CD4-positive, CD25-positive, alpha-beta regulatory T cell (primary cell): ENCODE measurements around the gene PRKAR2A. TPM values are rescaled to one million over a fixed set of nuclear protein-coding genes. Genes with fewer than 3 reads are reported as not detected.
"Not testable (repeated sequence)": the region's sequence is repeated elsewhere in the genome, so short reads cannot be mapped to it uniquely, and the experiment has no call there.

Experiments used
- ATAC-seq, 2 donors: fragments of 150-1000 bp; cut with Tn5 transposase; one replicate each; pipeline ENCODE4 v1.10.0; 2021; ENCODE audit warnings: low read depth in 2 of 2, moderate number of reproducible peaks in 2 of 2, moderate library complexity in 1 of 2
- DNase-seq, 3 donors: peaks; one replicate each; pipeline versions ENCODE4 v3.0.0 to v3.0.0-alpha.2; 2012 to 2022; ENCODE audit warnings: mixed read lengths in 1 of 3
- H3K27ac ChIP-seq: one replicate; pipeline ENCODE4 v1.7.0; 2013; ENCODE audit warnings: mild to moderate bottlenecking, low read length; ENCODE audit not compliant: insufficient read depth, poor library complexity, severe bottlenecking
- H3K27me3 ChIP-seq: one replicate; pipeline ENCODE4 v1.7.0; 2013; ENCODE audit warnings: low read length; ENCODE audit not compliant: control insufficient read depth, insufficient read depth
- H3K36me3 ChIP-seq: one replicate; pipeline ENCODE4 v1.7.0; 2013; ENCODE audit warnings: mild to moderate bottlenecking, low read length, moderate library complexity; ENCODE audit not compliant: control insufficient read depth, insufficient read depth
- H3K4me1 ChIP-seq: 2 replicates; pipeline ENCODE4 v1.7.0; 2013; ENCODE audit warnings: mild to moderate bottlenecking, low read length; ENCODE audit not compliant: insufficient read depth, control insufficient read depth, poor library complexity, severe bottlenecking
- H3K4me3 ChIP-seq: one replicate; pipeline ENCODE4 v1.7.0; 2013; ENCODE audit warnings: low read depth, mild to moderate bottlenecking, low read length, moderate library complexity
- H3K9me3 ChIP-seq, 2 experiments: 1 replicate in 1 of 2; 2 replicates in 1 of 2; pipeline ENCODE4 v1.7.0; 2013; ENCODE audit warnings: low read length in 2 of 2, mild to moderate bottlenecking in 1 of 2, moderate library complexity in 1 of 2; ENCODE audit not compliant: control insufficient read depth in 2 of 2
- H3K27ac Mint-ChIP-seq, 3 donors: one replicate each; pipeline ENCODE4 v1.8.0; 2020 to 2022; ENCODE audit warnings: mild to moderate bottlenecking in 3 of 3, mixed read lengths in 3 of 3, moderate library complexity in 2 of 3
- H3K27me3 Mint-ChIP-seq: one replicate; pipeline ENCODE4 v1.8.0; 2022; ENCODE audit warnings: mild to moderate bottlenecking, mixed read lengths
- H3K36me3 Mint-ChIP-seq: one replicate; pipeline ENCODE4 v1.8.0; 2020; ENCODE audit warnings: mixed read lengths
- H3K4me1 Mint-ChIP-seq, 4 donors: one replicate each; pipeline ENCODE4 v1.8.0; 2020 to 2022; ENCODE audit warnings: mixed read lengths in 4 of 4, mild to moderate bottlenecking in 1 of 4
- H3K4me3 Mint-ChIP-seq, 4 donors: one replicate each; pipeline ENCODE4 v1.8.0; 2020 to 2022; ENCODE audit warnings: mild to moderate bottlenecking in 4 of 4, mixed read lengths in 4 of 4, moderate library complexity in 3 of 4
- H3K9me3 Mint-ChIP-seq, 7 donors: one replicate each; pipeline ENCODE4 v1.8.0; 2020 to 2022; ENCODE audit warnings: mixed read lengths in 7 of 7, mild to moderate bottlenecking in 3 of 7, moderate library complexity in 2 of 7
- polyA plus RNA-seq, 4 donors: library from polyadenylated mRNA; unstranded; fragments of 300-500 nt; fragmentation: Illumina TruSeq; gene quantifications; one replicate each; pipeline ENCODE4 v1.2.3, GENCODE V29; 2021
- total RNA-seq: library from RNA; stranded (reverse); gene quantifications from one replicate; pipeline ENCODE4 v1.2.3, GENCODE V29; 2022

The PRKAR2A gene
- total and polyA plus RNA-seq, 5 donors from 2014 or later: 13.4 to 29.3 (median 14.3) TPM

GRCh38 chr3:48793484-48793883 is 54.2 kb downstream of the PRKAR2A start:
- H3K4me3 ChIP-seq, H3K27me3 ChIP-seq, H3K27ac ChIP-seq, H3K4me1 ChIP-seq, H3K9me3 Mint-ChIP-seq, H3K4me3 Mint-ChIP-seq, H3K36me3 ChIP-seq, H3K27me3 Mint-ChIP-seq, H3K9me3 ChIP-seq, ATAC-seq, DNase-seq: not testable (repeated sequence)
- H3K4me1 Mint-ChIP-seq: peaks cover 6 to 26% (median 14%) of the 10 kb centered on the region in 4 donors
- peak overlapping the region in 2 of 3 donors; percentile 26 to 32 for H3K27ac Mint-ChIP-seq
- peaks cover 12% of the 10 kb centered on the region for H3K36me3 Mint-ChIP-seq

GRCh38 chr3:48789665-48790064 is 58.0 kb downstream of the PRKAR2A start:
- H3K27me3 Mint-ChIP-seq: no peaks in the 10 kb centered on the region
- DNase-seq (no peak), ATAC-seq (no peak)
- H3K27ac ChIP-seq: no peak overlapping the region
- H3K4me1 Mint-ChIP-seq: peaks cover 9 to 26% (median 14%) of the 10 kb centered on the region in 4 donors
- H3K4me1 ChIP-seq: peaks cover 9% of the 10 kb centered on the region
- no peaks in the 10 kb centered on the region for H3K27me3 ChIP-seq
- no peaks in the 10 kb centered on the region for H3K9me3 ChIP-seq
- no peaks in the 10 kb centered on the region for H3K9me3 Mint-ChIP-seq
- peak overlapping the region in 1 of 3 donors; percentile 54 for H3K27ac Mint-ChIP-seq
- peaks cover 16% of the 10 kb centered on the region for H3K36me3 Mint-ChIP-seq
- H3K4me3 Mint-ChIP-seq: no peak overlapping the region
- H3K36me3 ChIP-seq: peaks cover 7% of the 10 kb centered on the region
- no peak overlapping the region for H3K4me3 ChIP-seq

GRCh38 chr3:48788544-48789162 is 59.0 kb downstream of the PRKAR2A start:
- Histone ChIP-seq H3K27ac (no peak overlapping the region), H3K4me1 (peaks cover 9% of the 10 kb centered on the region), H3K4me3 (no peak overlapping the region), H3K9me3 (no peaks in the 10 kb centered on the region), H3K36me3 (peaks cover 9% of the 10 kb centered on the region), H3K27me3 (no peaks in the 10 kb centered on the region)
- ATAC-seq: no peak
- peaks cover 9 to 26% (median 15%) of the 10 kb centered on the region in 4 donors for H3K4me1 Mint-ChIP-seq
- peak overlapping the region in 1 of 4 donors; percentile 54 for H3K4me3 Mint-ChIP-seq
- H3K9me3 Mint-ChIP-seq: no peaks in the 10 kb centered on the region
- peak in 1 of 3 donors; percentile 24 for DNase-seq
- peak overlapping the region; percentile 32 to 86 (median 62) for H3K27ac Mint-ChIP-seq
- peaks cover 21% of the 10 kb centered on the region for H3K36me3 Mint-ChIP-seq
- H3K27me3 Mint-ChIP-seq: no peaks in the 10 kb centered on the region

- Histone ChIP-seq H3K4me1 (peaks cover 9% of the 10 kb centered on the region), H3K9me3 (no peaks in the 10 kb centered on the region), H3K27ac (no peak overlapping the region), H3K4me3 (no peak overlapping the region), H3K27me3 (no peaks in the 10 kb centered on the region), H3K36me3 (peaks cover 21% of the 10 kb centered on the region)
- DNase-seq (no peak), ATAC-seq (no peak)
- H3K27ac Mint-ChIP-seq: peak overlapping the region in 1 of 3 donors; percentile 5
- no peaks in the 10 kb centered on the region for H3K27me3 Mint-ChIP-seq
- peaks cover 31% of the 10 kb centered on the region for H3K36me3 Mint-ChIP-seq
- no peaks in the 10 kb centered on the region for H3K9me3 Mint-ChIP-seq
- H3K4me1 Mint-ChIP-seq: peaks cover 9 to 13% (median 11%) of the 10 kb centered on the region in 4 donors
- no peak overlapping the region for H3K4me3 Mint-ChIP-seq
Measured at GRCh38 chr3:48784426-48785120, 63.1 kb downstream of the PRKAR2A start.

GRCh38 chr3:48783304-48783703 is 64.4 kb downstream of the PRKAR2A start:
- Mint-ChIP-seq H3K27me3 (no peaks in the 10 kb centered on the region), H3K36me3 (peaks cover 24% of the 10 kb centered on the region), H3K9me3 (no peaks in the 10 kb centered on the region), H3K4me3 (no peak overlapping the region), H3K4me1 (peaks cover 2 to 4% (median 3%) of the 10 kb centered on the region in 4 donors), H3K27ac (peak overlapping the region in 1 of 3 donors; percentile 82)
- DNase-seq (no peak), ATAC-seq (no peak)
- H3K36me3 ChIP-seq: peaks cover 21% of the 10 kb centered on the region
- no peak overlapping the region for H3K4me3 ChIP-seq
- H3K27ac ChIP-seq: no peak overlapping the region
- H3K4me1 ChIP-seq: peaks cover under 1% of the 10 kb centered on the region
- no peaks in the 10 kb centered on the region for H3K9me3 ChIP-seq
- no peaks in the 10 kb centered on the region for H3K27me3 ChIP-seq

GRCh38 chr3:48782046-48782445 is 65.6 kb downstream of the PRKAR2A start:
- Mint-ChIP-seq H3K36me3 (peaks cover 24% of the 10 kb centered on the region), H3K4me3 (no peak overlapping the region), H3K27me3 (no peaks in the 10 kb centered on the region), H3K4me1 (peaks cover 0 to 2% (median 0%) of the 10 kb centered on the region in 4 donors), H3K27ac (no peak overlapping the region), H3K9me3 (no peaks in the 10 kb centered on the region)
- H3K4me3 ChIP-seq: no peak overlapping the region
- DNase-seq (no peak), ATAC-seq (no peak)
- peaks cover 21% of the 10 kb centered on the region for H3K36me3 ChIP-seq
- H3K9me3 ChIP-seq: no peaks in the 10 kb centered on the region
- H3K27ac ChIP-seq: no peak overlapping the region
- no peaks in the 10 kb centered on the region for H3K27me3 ChIP-seq
- no peaks in the 10 kb centered on the region for H3K4me1 ChIP-seq

- not testable (repeated sequence) for H3K27me3 Mint-ChIP-seq, H3K9me3 ChIP-seq, H3K27ac ChIP-seq, ATAC-seq, H3K4me3 ChIP-seq, H3K4me1 Mint-ChIP-seq, H3K4me1 ChIP-seq, H3K9me3 Mint-ChIP-seq, DNase-seq, H3K27ac Mint-ChIP-seq, H3K27me3 ChIP-seq, H3K4me3 Mint-ChIP-seq
- H3K36me3 Mint-ChIP-seq: peaks cover 23% of the 10 kb centered on the region
- H3K36me3 ChIP-seq: peaks cover 21% of the 10 kb centered on the region
Measured at GRCh38 chr3:48778565-48778964, 69.1 kb downstream of the PRKAR2A start.

GRCh38 chr3:48776854-48777253 is 70.8 kb downstream of the PRKAR2A start:
- Histone ChIP-seq H3K27me3 (no peaks in the 10 kb centered on the region), H3K4me1 (no peaks in the 10 kb centered on the region), H3K36me3 (peaks cover 17% of the 10 kb centered on the region), H3K4me3 (no peak overlapping the region), H3K9me3 (no peaks in the 10 kb centered on the region), H3K27ac (no peak overlapping the region)
- Mint-ChIP-seq H3K9me3 (no peaks in the 10 kb centered on the region), H3K27ac (peak overlapping the region in 1 of 3 donors; percentile 31), H3K36me3 (peaks cover 18% of the 10 kb centered on the region), H3K4me1 (no peaks in the 10 kb centered on the region), H3K4me3 (no peak overlapping the region), H3K27me3 (no peaks in the 10 kb centered on the region)
- no peak for DNase-seq
- no peak for ATAC-seq
